K562 (cell line): ENCODE measurements around the gene CLUH. TPM values are rescaled to one million over a fixed set of nuclear protein-coding genes. Genes with fewer than 3 reads are reported as not detected.

ENCODE experiments used
- ATAC-seq: fragments of 200-7000 bp; cut with Tn5 transposase; 3 replicates; pipeline ENCODE4 v1.9.1; 2020; ENCODE audit warnings: moderate library complexity
- BruUV-seq: library from RNA; stranded (reverse); fragments of 400-500 nt; replicated peaks from 2 replicates; lab custom pipeline; 2021; lab: Mats Ljungman, UMichigan
- CTCF ChIA-PET: fragments of 300-600 bp; formaldehyde crosslinking; extraction: SDS; loops from one replicate; lab custom pipeline; 2021; ENCODE audit warnings: low intra/inter-chr PET ratio; lab: Yijun Ruan, JAX
- POLR2A ChIA-PET: fragments of 300-600, 350-650 bp; sonication (Branson Sonifier 250); formaldehyde crosslinking; extraction: SDS; loops from one replicate; lab custom pipeline; 2021; ENCODE audit warnings: antibody characterized with exemption, inconsistent platforms; lab: Yijun Ruan, JAX
- DNase-seq, 4 experiments: peaks; one replicate each; pipeline versions ENCODE4 v3.0.0 to v3.0.0-alpha.2; 2011 to 2018; ENCODE audit warnings: low spot score in 3 of 4, mixed read lengths in 3 of 4; ENCODE audit errors: extremely low read depth in 1 of 4
- FAIRE-seq: peaks from 2 replicates; lab custom pipeline; 2011; peaks lifted over from hg19 to GRCh38; lab: Jason Lieb, UNC
- H2AFZ ChIP-seq: 2 replicates; pipeline ENCODE4 v1.6.0; 2011; ENCODE audit warnings: low read depth, low read length, control low read depth, inconsistent platforms
- H3K27ac ChIP-seq: fragments of 200-600 bp; 3 replicates; pipeline ENCODE4 v1.8.0; 2011; ENCODE audit warnings: low read depth, mild to moderate bottlenecking, control low read depth, inconsistent platforms, low read length, moderate library complexity, mixed read lengths; ENCODE audit errors: extremely low read depth
- H3K27me3 ChIP-seq, 2 experiments: fragments of 300-600 bp in 1 of 2; 2 replicates in 1 of 2; 3 replicates in 1 of 2; pipeline versions ENCODE4 v1.6.0 to v1.8.0; 2011; ENCODE audit warnings: inconsistent platforms in 2 of 2, low read length in 2 of 2, mild to moderate bottlenecking in 1 of 2, mixed read lengths in 1 of 2, moderate library complexity in 1 of 2; ENCODE audit not compliant: control insufficient read depth in 2 of 2, insufficient read depth in 2 of 2
- H3K36me3 ChIP-seq: fragments of 300-600 bp; 3 replicates; pipeline ENCODE4 v1.8.0; 2011; ENCODE audit warnings: mild to moderate bottlenecking, low read length, inconsistent platforms; ENCODE audit not compliant: control insufficient read depth, insufficient read depth
- H3K4me1 ChIP-seq, 2 experiments: fragments of 200-600 bp in 1 of 2; replicated peaks in 1 of 2; 2 replicates in 1 of 2; 3 replicates in 1 of 2; pipeline versions ENCODE4 v1.5.1 to v1.8.0; 2011; ENCODE audit warnings: inconsistent platforms in 2 of 2, low read length in 2 of 2, mild to moderate bottlenecking in 1 of 2, mixed read lengths in 1 of 2, moderate library complexity in 1 of 2; ENCODE audit not compliant: control insufficient read depth in 2 of 2, insufficient read depth in 2 of 2
- H3K4me2 ChIP-seq: 2 replicates; pipeline ENCODE4 v1.6.1; 2011; ENCODE audit warnings: low read length, control low read depth, inconsistent platforms, mixed read lengths; ENCODE audit not compliant: insufficient read depth
- H3K4me3 ChIP-seq: fragments of 200-600 bp; sonication (generic), shearing (Covaris generic); 2 replicates; pipeline ENCODE4 v1.5.1; 2016; ENCODE audit warnings: control low read depth, inconsistent platforms
- H3K79me2 ChIP-seq: fragments of 200-600 bp; 3 replicates; pipeline ENCODE4 v1.8.0; 2011; ENCODE audit warnings: low read length, inconsistent platforms; ENCODE audit not compliant: control insufficient read depth, insufficient read depth
- H3K9ac ChIP-seq, 2 experiments: 2 replicates each; pipeline versions ENCODE4 v1.6.0 to v1.6.1; 2011; ENCODE audit warnings: low read depth in 2 of 2, low read length in 2 of 2, control low read depth in 1 of 2, inconsistent platforms in 1 of 2, mild to moderate bottlenecking in 1 of 2, mixed read lengths in 1 of 2; ENCODE audit not compliant: insufficient read depth in 1 of 2
- H3K9me1 ChIP-seq: one replicate; pipeline ENCODE4 v1.6.0; 2011; ENCODE audit warnings: inconsistent platforms, mild to moderate bottlenecking, low read length, moderate library complexity; ENCODE audit not compliant: control insufficient read depth, insufficient read depth
- H3K9me3 ChIP-seq: replicated peaks from 2 replicates; pipeline ENCODE4 v1.5.1; 2011; ENCODE audit warnings: low read depth, low read length, inconsistent platforms; ENCODE audit not compliant: control insufficient read depth, insufficient read depth
- H4K20me1 ChIP-seq: replicated peaks from 2 replicates; pipeline ENCODE4 v1.6.1; 2011; ENCODE audit warnings: low read length, inconsistent platforms, mixed read lengths; ENCODE audit not compliant: control insufficient read depth, insufficient read depth
- ETV6 ChIP-seq, 3 experiments: fragments of 150-350 bp in 1 of 3; sonication (generic) in 1 of 3; formaldehyde crosslinking in 1 of 3; IDR thresholded peaks; 2 replicates each; pipeline versions ENCODE4 v1.6.1 to v1.8.0; 2014 to 2022; ENCODE audit warnings: borderline replicate concordance in 2 of 3, low read depth in 2 of 3, antibody characterized with exemption in 1 of 3, low read length in 1 of 3, mild to moderate bottlenecking in 1 of 3, missing genetic modification reagents in 1 of 3
- POLR2G ChIP-seq: fragments of 200-400 bp; formaldehyde crosslinking; IDR thresholded peaks from 2 replicates; pipeline ENCODE4 v1.6.1; 2017; ENCODE audit warnings: low read depth, mild to moderate bottlenecking, antibody characterized with exemption, low read length, moderate library complexity
- RBM22 ChIP-seq: fragments of 200-400 bp; formaldehyde crosslinking; IDR thresholded peaks from 2 replicates; pipeline ENCODE4 v1.6.1; 2018; ENCODE audit warnings: low read length, low read depth; ENCODE audit not compliant: poor library complexity, severe bottlenecking
- RNF2 ChIP-seq: sonication (generic); IDR thresholded peaks from 2 replicates; pipeline ENCODE4 v1.6.1; 2016
- XRCC4 ChIP-seq: IDR thresholded peaks from one replicate; pipeline ENCODE4 v1.6.1; 2011; ENCODE audit not compliant: insufficient read depth, insufficient read length; ENCODE audit errors: extremely low read depth
- ZNF431 ChIP-seq: sonication (generic); formaldehyde crosslinking; IDR thresholded peaks from 2 replicates; pipeline ENCODE4 v1.8.0; 2022; ENCODE audit warnings: mild to moderate bottlenecking, missing genetic modification reagents
- WGBS: fragments of 100-300 bp; shearing (Covaris generic); methylation state at CpG from one replicate; pipeline ENCODE4 v1.1.6; 2016; ENCODE audit warnings: low coverage, mixed read lengths; ENCODE audit not compliant: insufficient coverage; ENCODE audit errors: missing lambda C conversion rate; 5-methylcytosine and 5-hydroxymethylcytosine counted together
- in situ Hi-C: fragments of 300-500 bp; cut with MboI; formaldehyde crosslinking; loops from 4 replicates; pipeline ENCODE4 v1.15.0; 2018; ENCODE audit warnings: inconsistent platforms, mixed read lengths
- intact Hi-C: fragments of 100-400 bp; cut with micrococcal nuclease; formaldehyde crosslinking; loops from 2 replicates; pipeline ENCODE4 v1.14.2; 2022
- polyA plus RNA-seq, 8 experiments: library from polyadenylated mRNA; depleted of rRNA in 4 of 8; stranded (reverse) in 5 of 8; unstranded in 3 of 8; fragments of >200 nt; fragmentation: Nextera tagmentation in 2 of 8; fragmentation: Illumina TruSeq in 1 of 8; extraction: Ambion mirVana in 2 of 8; extraction: Trizol in 1 of 8; gene quantifications; 2 replicates each; pipeline versions ENCODE4 v1.2.1 to v1.2.3, GENCODE V29; 2011 to 2014; ENCODE audit warnings: inconsistent platforms in 1 of 8, missing spikeins in 1 of 8
- total RNA-seq, 7 experiments: library from RNA; depleted of rRNA in 6 of 7; stranded (reverse); fragments of >200 nt in 6 of 7; fragmentation: Illumina TruSeq in 2 of 7; extraction: Trizol in 2 of 7; gene quantifications; 2 replicates each; pipeline versions ENCODE4 v1.2.1 to v1.2.3, GENCODE V29; 2011 to 2021; ENCODE audit warnings: low replicate concordance in 1 of 7

CLUH gene
- total and polyA plus RNA-seq, 9 of the 15 experiments (the other 6 are each of a cell fraction or from before 2014, with no cell fraction given), result 0.21 to 140 (median 33.2) TPM

DNA sequence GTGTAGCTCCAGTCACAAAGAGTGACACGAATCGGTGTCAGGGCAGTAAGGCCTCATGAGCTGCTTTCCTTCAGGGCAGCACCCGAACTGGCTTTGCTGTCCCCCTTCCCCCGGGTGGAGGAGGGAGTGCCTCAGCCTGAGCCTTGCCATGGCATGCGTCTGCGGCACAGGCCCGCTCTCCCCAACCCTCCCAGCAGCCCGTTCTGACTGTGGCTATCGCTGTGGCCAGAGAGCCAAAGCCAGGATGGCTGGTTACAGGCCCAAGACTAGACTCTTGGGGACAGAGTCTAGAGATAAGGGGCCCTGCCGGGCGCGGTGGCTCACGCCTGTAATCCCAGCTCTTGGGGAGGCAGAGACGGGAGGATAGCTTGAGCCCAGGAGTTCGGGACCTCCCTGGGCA is 25.9 kb downstream of the CLUH start:
- in situ Hi-C loops (no loop called here), intact Hi-C loops (no loop called here)
- Histone ChIP-seq H3K9me3 (no peaks in the 10 kb centered on the region), H3K4me3 (no peak overlapping the region), H3K36me3 (peaks cover 47% of the 10 kb centered on the region; the same call in 2 of the 3 replicates), H3K9me1 (no peaks in the 10 kb centered on the region), H4K20me1 (0 out of 2 replicates have a peak, but pooled peaks cover 3% of the 10 kb centered on the region), H3K4me2 (no peak overlapping the region), H3K27ac (no peak overlapping the region), H3K27me3 (no peaks in the 10 kb centered on the region), H2AFZ (no peak overlapping the region), H3K4me1 (peaks cover 0 to 24% of the 10 kb centered on the region in 2 experiments; a peak in 2 of 5 replicates), H3K9ac (peak overlapping the region in 1 of 2 experiments; percentile 7; a peak in 1 of 4 replicates), H3K79me2 (no peaks in the 10 kb centered on the region)
- ChIA-PET CTCF (interaction anchor here (0.6 kb wide), 1 partner anchor 193 kb away, joined by 3 read pairs; no protein-coding TSS in a partner anchor), POLR2A (interaction anchor here (0.6 to 1.5 kb wide), 5 partner anchors 8 to 339 kb away, joined by 3 to 7 read pairs (median 4); no protein-coding TSS in a partner anchor)
- peak in 1 of 4 experiments; percentile 1 for DNase-seq
- no TSS peak for BruUV-seq
- no peak for FAIRE-seq
- peak; percentile 64 for TF ChIP-seq POLR2G
- no peak for TF ChIP-seq XRCC4
- TF ChIP-seq RBM22, result peak; percentile 42
- no peak for TF ChIP-seq ETV6 (IDR thresholded peaks at IDR 0.05; ENCODE audit: borderline replicate concordance in 1 of 2, low read depth in 2 of 2, low read length in 1 of 2)
- TF ChIP-seq ETV6 (CRISPR knock-in tag; IDR thresholded peaks at IDR 0.05; ENCODE audit: borderline replicate concordance), result no peak
- no peak for TF ChIP-seq RNF2
- no peak for TF ChIP-seq ZNF431 (CRISPR knock-in tag)
- peak; percentile 61 for ATAC-seq
- WGBS, result 86% methylated on average over 3 of the region's 15 CpGs
